ENCODE measurements around the gene FAM241B. TPM values are rescaled to one million over a fixed set of nuclear protein-coding genes. Genes with fewer than 3 reads are reported as not detected.

The FAM241B gene
- total RNA-seq: 0.65 TPM in 1 of 2 replicates, not detected in the other

DNA sequence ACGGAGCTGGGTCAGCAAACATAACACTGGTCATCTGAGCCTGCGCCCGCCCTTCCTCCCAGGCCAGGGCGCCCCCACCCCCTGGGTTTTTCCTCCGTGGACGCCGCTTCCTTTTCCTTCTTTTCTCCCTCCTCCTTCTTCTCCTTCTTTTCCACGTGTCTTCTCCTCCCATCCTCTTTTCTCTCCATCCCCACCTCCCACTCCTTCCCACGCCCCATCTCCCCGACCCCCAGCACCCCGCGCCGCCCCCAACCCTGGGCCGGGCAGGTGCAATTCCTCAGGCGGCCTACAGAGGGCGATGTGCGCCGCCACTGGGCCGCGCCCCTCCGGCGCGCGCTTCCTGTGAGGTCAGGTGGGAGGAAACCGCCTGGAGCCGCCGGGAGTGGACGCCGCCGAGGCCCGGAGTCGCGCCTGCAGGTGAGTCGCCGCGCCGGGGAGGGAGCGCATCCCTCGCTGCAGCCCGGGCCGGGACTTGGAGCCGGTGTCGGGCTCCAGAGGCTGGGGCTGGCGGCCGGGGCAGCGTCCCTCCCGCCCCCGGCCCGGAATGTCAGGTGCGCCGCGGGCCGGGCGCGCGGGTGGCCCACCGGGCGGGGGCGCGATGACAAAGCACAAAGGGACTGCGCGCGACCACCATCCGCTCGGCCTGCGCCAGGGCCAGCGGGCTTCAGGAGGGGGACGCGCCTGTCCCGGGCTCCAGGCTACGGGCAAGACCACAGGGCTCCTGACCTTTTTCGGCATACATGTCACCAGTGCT lies at the start of gene FAM241B:
FAM241B (plus strand) TSS at position 351 of the 754 bp plus-strand sequence. CDS start 1,497 bp downstream, outside the sequence.

Other genes starting within 250 kb of the FAM241B start
- gene TACR2, start 213.3 kb upstream of the FAM241B start, total RNA-seq: 0.26 TPM in 1 of 2 replicates, not detected in the other
- 1.6 and 4.4 TPM in 2 replicates for gene TSPAN15, start 178.8 kb upstream of the FAM241B start, total RNA-seq
- not detected in 2 replicates for gene NEUROG3, start 56.8 kb upstream of the FAM241B start, total RNA-seq
- gene COL13A1, start 171.7 kb downstream of the FAM241B start, total RNA-seq: 3.7 and 22.6 TPM in 2 replicates